Measurements from ENCODE around the gene EEF1A2.
A peak's percentile ranks its signal among the peaks of the same experiment; 100 is the strongest.

The EEF1A2 gene

DNA sequence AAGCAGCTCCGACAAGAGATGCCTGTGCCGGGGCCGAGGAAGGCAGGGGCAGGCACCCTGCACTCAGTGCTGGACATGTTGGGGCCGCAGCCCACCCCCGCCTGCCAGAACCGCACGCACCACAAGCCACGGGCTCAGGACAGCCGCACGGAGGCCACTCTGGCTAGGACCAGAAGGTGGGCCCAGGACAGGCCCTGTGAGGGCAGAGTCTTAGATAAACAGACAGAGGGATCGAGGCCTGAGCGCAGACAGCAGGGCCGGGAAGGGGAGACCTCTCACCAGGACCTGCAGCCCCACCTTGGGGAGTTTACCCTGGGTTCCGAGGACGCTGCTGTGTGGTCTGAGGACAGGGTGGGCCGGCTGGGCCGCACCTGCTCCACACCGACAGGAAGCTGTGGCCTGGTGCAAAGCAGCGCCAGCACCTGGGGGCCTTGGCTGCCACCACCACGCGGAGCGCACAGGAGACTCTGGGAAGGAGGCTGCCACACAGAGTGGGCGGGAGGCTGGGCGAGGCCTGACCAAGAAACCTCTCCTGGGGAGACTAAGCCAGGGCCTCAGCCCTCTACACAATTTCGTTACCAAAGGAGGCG lies 58.4 kb downstream of the EEF1A2 start:
- Histone ChIP-seq H4K91ac (ENCODE audit: low read depth, low read length, poor library complexity) (no peak overlapping the region), H3K27me3 (ENCODE audit: control insufficient read depth in 3 of 3, insufficient read depth in 3 of 3, low read depth in 1 of 3, low read length in 3 of 3) (no peaks in the 10 kb centered on the region), H4K8ac (ENCODE audit: low read depth, low read length) (no peak overlapping the region), H2AK5ac (ENCODE audit: low read depth, low read length) (no peak overlapping the region), H3K9ac (ENCODE audit: low read depth, low read length, poor library complexity) (peak overlapping the region; percentile 84), H2BK12ac (ENCODE audit: low read length) (no peak overlapping the region), H3K23ac (ENCODE audit: low read depth, low read length, poor library complexity) (no peak overlapping the region), H3K79me1 (ENCODE audit: low read depth, low read length) (peaks cover 17% of the 10 kb centered on the region), H3K18ac (ENCODE audit: low read length) (peak overlapping the region; percentile 48), H3K4me3 (ENCODE audit: low read length in 2 of 2) (peak overlapping the region in 1 of 2 donors; percentile 0), H3K4me1 (ENCODE audit: control insufficient read depth in 2 of 2, insufficient read depth in 1 of 2, low read depth in 1 of 2, low read length in 2 of 2) (no peaks in the 10 kb centered on the region), H3K4ac (ENCODE audit: low read length) (peak overlapping the region; percentile 23), H2BK15ac (ENCODE audit: low read length) (peak overlapping the region; percentile 37), H2AFZ (ENCODE audit: low read length) (no peak overlapping the region), H3K27ac (replicated peaks; ENCODE audit: low read length) (no peak overlapping the region), H3K4me2 (ENCODE audit: insufficient read depth, low read length, poor library complexity, severe bottlenecking) (no peak overlapping the region), H3K9me3 (replicated peaks in 1 of 2; ENCODE audit: control insufficient read depth in 2 of 2, insufficient read depth in 1 of 2, low read depth in 1 of 2, low read length in 2 of 2) (peaks cover 2 to 3% of the 10 kb centered on the region in 2 donors), H2BK120ac (ENCODE audit: low read depth, low read length) (peak overlapping the region; percentile 47), H2BK5ac (ENCODE audit: low read length) (peak overlapping the region; percentile 53), H3K14ac (ENCODE audit: low read length) (no peak overlapping the region), H3K36me3 (replicated peaks in 1 of 2; ENCODE audit: control insufficient read depth in 2 of 2, insufficient read depth in 2 of 2, low read length in 2 of 2) (peaks cover 3 to 34% of the 10 kb centered on the region in 2 donors)
- WGBS, 2 donors (ENCODE audit: extremely low coverage in 2 of 2, insufficient read length in 2 of 2, insufficient replicate concordance in 1 of 2) = no CpG with 5 or more reads among the region's 26 CpGs
- DNase-seq (ENCODE audit: low spot score) = no peak

DNA sequence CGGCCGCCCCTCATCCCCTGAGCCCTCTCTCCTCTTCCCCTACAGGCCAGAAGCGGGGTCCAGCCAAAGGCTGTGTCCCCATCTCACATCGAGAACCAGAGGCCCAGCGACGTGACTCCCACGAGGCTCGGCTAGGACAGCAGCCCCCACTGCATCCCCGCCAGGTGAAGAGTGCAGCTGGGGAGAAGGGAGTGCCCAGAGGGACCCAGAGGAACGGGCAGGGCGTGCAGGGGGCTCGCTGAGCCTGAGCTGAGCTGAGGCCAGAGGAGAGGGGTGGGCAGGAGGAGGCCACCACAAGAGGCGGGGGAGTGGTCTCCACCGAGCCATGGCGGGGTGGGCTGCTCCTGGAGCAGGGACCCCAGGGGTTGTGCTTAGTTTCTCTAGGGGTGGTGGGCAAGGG lies 59.0 kb downstream of the EEF1A2 start:
- peak overlapping the region; percentile 89 for H3K4ac ChIP-seq (ENCODE audit: low read length)
- peak overlapping the region; percentile 37 for H2AK5ac ChIP-seq (ENCODE audit: low read depth, low read length)
- whole genome bisulfite sequencing, 2 donors (ENCODE audit: extremely low coverage in 2 of 2, insufficient read length in 2 of 2, insufficient replicate concordance in 1 of 2) = no CpG with 5 or more reads among the region's 15 CpGs
- H3K18ac ChIP-seq (ENCODE audit: low read length) = peak overlapping the region; percentile 44
- H2BK120ac ChIP-seq (ENCODE audit: low read depth, low read length) = no peak overlapping the region
- H3K79me1 ChIP-seq (ENCODE audit: low read depth, low read length) = peaks cover 17% of the 10 kb centered on the region
- no peak for DNase-seq (ENCODE audit: low spot score)
- no peak overlapping the region for H2BK12ac ChIP-seq (ENCODE audit: low read length)
- H4K8ac ChIP-seq (ENCODE audit: low read depth, low read length) = no peak overlapping the region
- peak overlapping the region; percentile 89 for H3K14ac ChIP-seq (ENCODE audit: low read length)
- peak overlapping the region; percentile 65 for H3K23ac ChIP-seq (ENCODE audit: low read depth, low read length, poor library complexity)
- H3K27me3 ChIP-seq (ENCODE audit: control insufficient read depth in 3 of 3, insufficient read depth in 3 of 3, low read depth in 1 of 3, low read length in 3 of 3) = no peaks in the 10 kb centered on the region
- peak overlapping the region; percentile 53 for H2BK5ac ChIP-seq (ENCODE audit: low read length)
- peaks cover 3 to 30% of the 10 kb centered on the region in 2 donors for H3K36me3 ChIP-seq (replicated peaks in 1 of 2; ENCODE audit: control insufficient read depth in 2 of 2, insufficient read depth in 2 of 2, low read length in 2 of 2)
- H4K91ac ChIP-seq (ENCODE audit: low read depth, low read length, poor library complexity) = no peak overlapping the region
- peaks cover 2 to 3% of the 10 kb centered on the region in 2 donors for H3K9me3 ChIP-seq (replicated peaks in 1 of 2; ENCODE audit: control insufficient read depth in 2 of 2, insufficient read depth in 1 of 2, low read depth in 1 of 2, low read length in 2 of 2)
- no peak overlapping the region for H3K27ac ChIP-seq (replicated peaks; ENCODE audit: low read length)
- no peak overlapping the region for H2AFZ ChIP-seq (ENCODE audit: low read length)
- H3K9ac ChIP-seq (ENCODE audit: low read depth, low read length, poor library complexity) = no peak overlapping the region
- no peak overlapping the region for H3K4me2 ChIP-seq (ENCODE audit: insufficient read depth, low read length, poor library complexity, severe bottlenecking)
- no peaks in the 10 kb centered on the region for H3K4me1 ChIP-seq (ENCODE audit: control insufficient read depth in 2 of 2, insufficient read depth in 1 of 2, low read depth in 1 of 2, low read length in 2 of 2)
- H2BK15ac ChIP-seq (ENCODE audit: low read length) = no peak overlapping the region
- no peak overlapping the region for H3K4me3 ChIP-seq (ENCODE audit: low read length in 2 of 2)

DNA sequence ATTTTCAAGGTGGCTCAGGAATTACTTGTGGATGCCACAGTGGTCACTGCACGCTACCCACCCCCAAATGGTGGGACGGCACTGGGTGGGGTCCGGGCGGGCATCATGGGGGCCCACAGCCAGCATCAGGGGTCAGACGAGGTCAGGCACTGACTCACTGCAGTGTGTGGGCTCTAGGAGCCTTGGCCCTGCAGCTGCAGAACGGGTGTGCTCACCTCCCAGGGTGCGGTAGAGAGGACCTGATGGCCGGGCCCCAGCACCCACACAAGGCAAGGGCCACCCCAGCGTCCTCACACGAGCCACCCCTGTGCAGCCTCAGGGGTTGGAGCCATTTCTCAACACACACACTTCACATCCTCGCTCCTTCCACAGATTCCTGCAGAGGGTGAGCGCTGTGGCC lies 60.8 kb downstream of the EEF1A2 start:
- Histone ChIP-seq H3K9me3 (replicated peaks in 1 of 2; ENCODE audit: control insufficient read depth in 2 of 2, insufficient read depth in 1 of 2, low read depth in 1 of 2, low read length in 2 of 2) (peaks cover 0 to 2% of the 10 kb centered on the region in 2 donors), H2AFZ (ENCODE audit: low read length) (no peak overlapping the region), H3K4me1 (ENCODE audit: control insufficient read depth in 2 of 2, insufficient read depth in 1 of 2, low read depth in 1 of 2, low read length in 2 of 2) (peaks cover 3% of the 10 kb centered on the region in 2 donors), H2AK5ac (ENCODE audit: low read depth, low read length) (peak overlapping the region; percentile 47), H3K14ac (ENCODE audit: low read length) (peak overlapping the region; percentile 56), H3K27me3 (ENCODE audit: control insufficient read depth in 3 of 3, insufficient read depth in 3 of 3, low read depth in 1 of 3, low read length in 3 of 3) (no peaks in the 10 kb centered on the region), H3K18ac (ENCODE audit: low read length) (no peak overlapping the region), H4K8ac (ENCODE audit: low read depth, low read length) (no peak overlapping the region), H2BK120ac (ENCODE audit: low read depth, low read length) (no peak overlapping the region), H3K4me2 (ENCODE audit: insufficient read depth, low read length, poor library complexity, severe bottlenecking) (no peak overlapping the region), H2BK15ac (ENCODE audit: low read length) (peak overlapping the region; percentile 78), H4K91ac (ENCODE audit: low read depth, low read length, poor library complexity) (no peak overlapping the region), H2BK12ac (ENCODE audit: low read length) (no peak overlapping the region), H3K79me1 (ENCODE audit: low read depth, low read length) (peaks cover 12% of the 10 kb centered on the region), H2BK5ac (ENCODE audit: low read length) (no peak overlapping the region), H3K23ac (ENCODE audit: low read depth, low read length, poor library complexity) (no peak overlapping the region), H3K4me3 (ENCODE audit: low read length in 2 of 2) (no peak overlapping the region), H3K36me3 (replicated peaks in 1 of 2; ENCODE audit: control insufficient read depth in 2 of 2, insufficient read depth in 2 of 2, low read length in 2 of 2) (peaks cover 3 to 39% of the 10 kb centered on the region in 2 donors), H3K27ac (replicated peaks; ENCODE audit: low read length) (no peak overlapping the region), H3K4ac (ENCODE audit: low read length) (no peak overlapping the region), H3K9ac (ENCODE audit: low read depth, low read length, poor library complexity) (no peak overlapping the region)
- WGBS, 2 donors (ENCODE audit: extremely low coverage in 2 of 2, insufficient read length in 2 of 2, insufficient replicate concordance in 1 of 2) = no CpG with 5 or more reads among the region's 12 CpGs
- no peak for DNase-seq (ENCODE audit: low spot score)

Measured in neuronal stem cell (in vitro differentiated cells).